Uterus (tissue), 2 donors: ENCODE measurements around the gene OR5AK2.

Experiments
- POLR2A ChIP-seq, 2 donors: fragments of 450-650 bp; IDR thresholded peaks; one replicate each; pipeline ENCODE4 v1.6.1; 2016; ENCODE audit warnings: antibody characterized with exemption in 2 of 2, mild to moderate bottlenecking in 1 of 2, moderate library complexity in 1 of 2
- TF ChIP-seq, protein P1 (sequence below), 4 experiments: fragments of 200-600 bp in 2 of 4; fragments of 450-650 bp in 2 of 4; sonication (generic) in 2 of 4; IDR thresholded peaks; one replicate each; pipeline ENCODE4 v1.5.1; 2016 to 2019; ENCODE audit warnings: antibody characterized with exemption in 4 of 4, mild to moderate bottlenecking in 2 of 4, moderate library complexity in 1 of 4

DNA sequence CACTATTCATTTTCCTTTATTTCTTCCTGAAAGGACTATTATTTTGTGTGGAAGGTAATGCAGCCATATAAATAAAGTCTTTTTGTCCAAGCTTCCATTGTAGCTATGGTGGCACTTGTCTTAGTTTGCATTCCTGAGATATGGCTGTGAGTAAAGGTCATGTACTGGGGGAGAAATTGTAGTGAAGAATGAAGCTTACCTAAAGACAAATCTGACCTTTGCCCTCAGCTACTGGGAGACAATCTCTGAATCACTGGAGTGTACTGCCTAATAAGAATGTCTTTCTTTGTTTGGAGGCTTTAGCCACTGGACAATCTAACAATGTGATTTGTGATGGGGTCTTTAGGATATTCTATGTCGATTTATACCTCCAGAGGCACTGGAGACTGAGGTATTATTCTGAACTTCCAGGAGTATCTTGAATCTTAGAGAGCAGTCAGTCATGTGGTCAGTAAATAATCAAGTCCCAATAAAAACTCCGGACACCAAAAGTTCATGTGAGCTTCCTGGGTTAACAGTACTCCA lies 39.7 kb upstream of the OR5AK2 start:
- TF ChIP-seq, protein P1, sequence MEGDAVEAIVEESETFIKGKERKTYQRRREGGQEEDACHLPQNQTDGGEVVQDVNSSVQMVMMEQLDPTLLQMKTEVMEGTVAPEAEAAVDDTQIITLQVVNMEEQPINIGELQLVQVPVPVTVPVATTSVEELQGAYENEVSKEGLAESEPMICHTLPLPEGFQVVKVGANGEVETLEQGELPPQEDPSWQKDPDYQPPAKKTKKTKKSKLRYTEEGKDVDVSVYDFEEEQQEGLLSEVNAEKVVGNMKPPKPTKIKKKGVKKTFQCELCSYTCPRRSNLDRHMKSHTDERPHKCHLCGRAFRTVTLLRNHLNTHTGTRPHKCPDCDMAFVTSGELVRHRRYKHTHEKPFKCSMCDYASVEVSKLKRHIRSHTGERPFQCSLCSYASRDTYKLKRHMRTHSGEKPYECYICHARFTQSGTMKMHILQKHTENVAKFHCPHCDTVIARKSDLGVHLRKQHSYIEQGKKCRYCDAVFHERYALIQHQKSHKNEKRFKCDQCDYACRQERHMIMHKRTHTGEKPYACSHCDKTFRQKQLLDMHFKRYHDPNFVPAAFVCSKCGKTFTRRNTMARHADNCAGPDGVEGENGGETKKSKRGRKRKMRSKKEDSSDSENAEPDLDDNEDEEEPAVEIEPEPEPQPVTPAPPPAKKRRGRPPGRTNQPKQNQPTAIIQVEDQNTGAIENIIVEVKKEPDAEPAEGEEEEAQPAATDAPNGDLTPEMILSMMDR (IDR thresholded peaks at IDR 0.05), result no peak
- no peak for TF ChIP-seq POLR2A (IDR thresholded peaks at IDR 0.05)
